MM.1S (cell line): ENCODE data around the gene SLC12A7.

Source experiments
- DNase-seq: peaks from one replicate; pipeline ENCODE4 v3.0.0-alpha.2; 2015
- H2AFZ ChIP-seq: fragments of 300-600 bp; sonication (generic); 2 replicates; pipeline ENCODE4 v1.6.0; 2016; ENCODE audit warnings: antibody characterized with exemption, low read length
- H3F3A ChIP-seq: fragments of 300-600 bp; sonication (generic); 2 replicates; pipeline ENCODE4 v1.6.1; 2016; ENCODE audit warnings: mild to moderate bottlenecking, antibody characterized with exemption, low read length, moderate library complexity, mixed read lengths; ENCODE audit not compliant: insufficient read depth
- H3K27ac ChIP-seq: fragments of 300-600 bp; sonication (generic); 2 replicates; pipeline ENCODE4 v1.5.1; 2016; ENCODE audit warnings: mild to moderate bottlenecking, low read length
- H3K27me3 ChIP-seq: fragments of 300-600 bp; sonication (generic); replicated peaks from 2 replicates; pipeline ENCODE4 v1.6.0; 2016; ENCODE audit warnings: low read length; ENCODE audit not compliant: insufficient read depth
- H3K36me3 ChIP-seq: fragments of 300-600 bp; sonication (generic); replicated peaks from 2 replicates; pipeline ENCODE4 v1.6.1; 2016; ENCODE audit warnings: mild to moderate bottlenecking, low read length, mixed read lengths; ENCODE audit not compliant: insufficient read depth
- H3K4me1 ChIP-seq: fragments of 300-600 bp; sonication (generic); 2 replicates; pipeline ENCODE4 v1.6.1; 2016; ENCODE audit warnings: low read length, mixed read lengths
- H3K4me2 ChIP-seq: fragments of 300-600 bp; sonication (generic); 2 replicates; pipeline ENCODE4 v1.6.0; 2016; ENCODE audit warnings: low read depth, low read length
- H3K4me3 ChIP-seq: fragments of 300-600 bp; sonication (generic); 2 replicates; pipeline ENCODE4 v1.5.1; 2016; ENCODE audit warnings: low read length, mixed read lengths
- H3K79me2 ChIP-seq: fragments of 300-600 bp; sonication (generic); 2 replicates; pipeline ENCODE4 v1.6.1; 2016; ENCODE audit warnings: mixed run types, low read length, mixed read lengths
- H3K9ac ChIP-seq: fragments of 300-600 bp; sonication (generic); 2 replicates; pipeline ENCODE4 v1.6.1; 2016; ENCODE audit warnings: low read length, mixed read lengths
- H3K9me2 ChIP-seq: fragments of 300-600 bp; sonication (generic); replicated peaks from 2 replicates; pipeline ENCODE4 v1.6.1; 2016; ENCODE audit warnings: mild to moderate bottlenecking, low read length, mixed read lengths; ENCODE audit not compliant: insufficient read depth
- H3K9me3 ChIP-seq: fragments of 300-600 bp; sonication (generic); replicated peaks from 2 replicates; pipeline ENCODE4 v1.6.1; 2016; ENCODE audit warnings: mild to moderate bottlenecking, low read length, mixed read lengths; ENCODE audit not compliant: insufficient read depth
- H4K20me1 ChIP-seq: fragments of 300-600 bp; sonication (generic); 2 replicates; pipeline ENCODE4 v1.6.1; 2016; ENCODE audit warnings: mild to moderate bottlenecking, low read length, moderate library complexity, mixed read lengths; ENCODE audit not compliant: insufficient read depth
- EZH2 ChIP-seq: fragments of 300-600 bp; sonication (generic); optimal IDR thresholded peaks from 2 replicates; pipeline ENCODE3; 2017; ENCODE audit warnings: low read depth, mild to moderate bottlenecking, antibody characterized with exemption, low read length, mixed read lengths
- EZH2phosphoT487 ChIP-seq: fragments of 300-600 bp; sonication (generic); IDR thresholded peaks from 2 replicates; pipeline ENCODE4 v1.6.1; 2018; ENCODE audit warnings: antibody characterized with exemption, low read length
- TF ChIP-seq, protein P1 (sequence below): fragments of 300-600 bp; sonication (generic); IDR thresholded peaks from 2 replicates; pipeline ENCODE4 v1.5.1; 2016; ENCODE audit warnings: antibody characterized with exemption, low read length, mixed read lengths

SLC12A7 gene

DNA sequence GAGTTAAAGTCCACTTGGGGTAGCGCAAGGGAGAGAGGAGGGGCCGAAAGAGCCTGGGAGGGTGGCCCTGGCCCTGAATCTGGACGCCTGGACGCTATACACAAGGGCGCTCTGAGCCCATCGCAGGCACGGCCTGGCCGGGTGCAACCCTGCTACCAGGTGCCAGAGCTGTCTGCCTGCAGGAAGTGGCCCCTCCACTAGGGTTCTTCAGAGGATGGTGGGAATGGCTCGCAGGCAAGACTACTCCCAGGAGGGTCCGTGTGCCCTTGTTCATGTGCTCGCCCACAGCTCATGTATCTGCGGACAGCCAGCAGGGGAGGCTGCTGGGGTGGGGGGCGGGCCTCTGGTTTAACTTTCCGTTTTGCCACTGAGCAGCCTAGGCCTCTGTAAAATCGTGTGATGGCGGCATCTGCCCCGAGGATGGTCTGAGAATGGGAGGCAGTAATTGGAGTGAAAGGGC lies 104.6 kb downstream of the SLC12A7 start:
- peak overlapping the region; percentile 47; the same call in 1 of the 2 replicates for H3K27ac ChIP-seq
- no peaks in the 10 kb centered on the region for H4K20me1 ChIP-seq
- no peak overlapping the region for H3K4me3 ChIP-seq
- peaks cover 58% of the 10 kb centered on the region for H3K4me1 ChIP-seq
- H3K9me3 ChIP-seq: no peaks in the 10 kb centered on the region
- DNase-seq: no peak
- no peaks in the 10 kb centered on the region for H3K36me3 ChIP-seq
- 0 out of 2 replicates have a peak overlapping the region, but pooled peaks have one; percentile 5 for H3K4me2 ChIP-seq
- H3K27me3 ChIP-seq: peaks cover 14% of the 10 kb centered on the region
- TF ChIP-seq, protein P1, sequence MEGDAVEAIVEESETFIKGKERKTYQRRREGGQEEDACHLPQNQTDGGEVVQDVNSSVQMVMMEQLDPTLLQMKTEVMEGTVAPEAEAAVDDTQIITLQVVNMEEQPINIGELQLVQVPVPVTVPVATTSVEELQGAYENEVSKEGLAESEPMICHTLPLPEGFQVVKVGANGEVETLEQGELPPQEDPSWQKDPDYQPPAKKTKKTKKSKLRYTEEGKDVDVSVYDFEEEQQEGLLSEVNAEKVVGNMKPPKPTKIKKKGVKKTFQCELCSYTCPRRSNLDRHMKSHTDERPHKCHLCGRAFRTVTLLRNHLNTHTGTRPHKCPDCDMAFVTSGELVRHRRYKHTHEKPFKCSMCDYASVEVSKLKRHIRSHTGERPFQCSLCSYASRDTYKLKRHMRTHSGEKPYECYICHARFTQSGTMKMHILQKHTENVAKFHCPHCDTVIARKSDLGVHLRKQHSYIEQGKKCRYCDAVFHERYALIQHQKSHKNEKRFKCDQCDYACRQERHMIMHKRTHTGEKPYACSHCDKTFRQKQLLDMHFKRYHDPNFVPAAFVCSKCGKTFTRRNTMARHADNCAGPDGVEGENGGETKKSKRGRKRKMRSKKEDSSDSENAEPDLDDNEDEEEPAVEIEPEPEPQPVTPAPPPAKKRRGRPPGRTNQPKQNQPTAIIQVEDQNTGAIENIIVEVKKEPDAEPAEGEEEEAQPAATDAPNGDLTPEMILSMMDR: no peak
- TF ChIP-seq EZH2 (no peak), EZH2phosphoT487 (no peak)
- H3K79me2 ChIP-seq: peaks cover 31% of the 10 kb centered on the region
- H3K9me2 ChIP-seq: no peaks in the 10 kb centered on the region
- peaks cover 4% of the 10 kb centered on the region for H3F3A ChIP-seq
- no peak overlapping the region for H2AFZ ChIP-seq
- no peak overlapping the region for H3K9ac ChIP-seq

DNA sequence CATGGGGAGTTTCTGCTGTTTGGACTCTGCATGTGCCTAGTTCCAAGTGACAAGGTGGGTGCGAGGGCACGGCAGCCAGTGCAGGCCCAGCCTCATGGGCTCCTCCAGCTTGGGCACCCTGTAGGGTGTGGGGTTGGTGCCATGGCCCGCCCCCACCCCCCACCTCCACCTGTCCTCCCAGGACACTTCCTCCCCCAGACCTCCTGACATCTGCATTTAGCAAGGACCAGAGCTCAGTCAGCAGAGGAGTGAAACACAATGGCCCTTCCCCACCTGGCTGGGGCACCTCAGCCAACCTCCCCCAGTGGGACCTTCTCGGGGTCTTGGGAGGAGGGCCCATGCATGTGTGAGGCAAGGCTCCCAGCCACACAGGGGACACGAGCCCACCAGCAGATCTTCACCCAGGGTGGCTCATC lies 105.2 kb downstream of the SLC12A7 start:
- H3K4me2 ChIP-seq: 0 out of 2 replicates have a peak overlapping the region, but pooled peaks have one; percentile 5
- H4K20me1 ChIP-seq: no peaks in the 10 kb centered on the region
- peaks cover 4% of the 10 kb centered on the region for H3F3A ChIP-seq

DNA sequence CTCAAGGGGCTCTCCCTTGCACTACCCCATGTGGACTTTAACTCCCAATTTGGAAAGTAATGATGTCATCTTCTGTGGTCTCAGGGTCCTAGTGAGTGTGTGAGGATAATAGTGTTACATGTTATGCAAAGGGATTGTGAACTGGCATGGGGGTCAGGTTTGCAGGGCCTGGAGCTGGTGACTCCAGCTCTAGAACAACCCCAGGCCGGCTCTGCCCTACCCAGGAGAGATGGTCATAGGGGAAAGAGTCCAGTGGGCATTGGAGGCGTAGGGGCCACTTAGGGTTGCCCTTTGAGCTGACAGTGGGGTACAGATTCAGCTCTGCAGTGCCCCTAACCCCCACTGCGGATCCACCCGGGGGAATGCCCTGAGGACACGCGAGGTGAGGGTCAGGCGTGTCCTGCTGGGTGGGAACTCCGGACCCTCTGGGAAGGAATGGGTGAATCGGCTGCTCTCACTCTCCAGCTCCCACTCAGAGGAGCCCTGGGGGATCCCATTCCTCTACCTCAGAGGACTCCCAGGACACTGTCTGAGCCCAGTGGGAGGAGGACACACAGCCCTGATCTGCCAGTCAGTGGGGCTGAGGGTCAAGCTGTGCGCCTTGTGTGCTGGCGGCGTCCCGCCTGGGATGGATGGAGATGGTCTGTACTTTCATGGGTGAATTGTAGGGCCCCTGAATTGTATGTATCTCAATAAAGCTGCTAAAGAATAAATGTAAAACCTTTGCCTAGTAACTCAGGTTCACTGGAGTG lies 105.8 kb downstream of the SLC12A7 start:
- no peak for DNase-seq
- Histone ChIP-seq H3K79me2 (peaks cover 20% of the 10 kb centered on the region), H3K9ac (no peak overlapping the region), H3K4me2 (0 out of 2 replicates have a peak overlapping the region, but pooled peaks have one; percentile 5), H3K4me1 (peaks cover 66% of the 10 kb centered on the region), H3K4me3 (no peak overlapping the region), H4K20me1 (no peaks in the 10 kb centered on the region), H3K27ac (peak overlapping the region; percentile 22; the same call in 1 of the 2 replicates), H3K36me3 (no peaks in the 10 kb centered on the region), H3K27me3 (peaks cover 14% of the 10 kb centered on the region; the same call in 1 of the 2 replicates), H3K9me2 (no peaks in the 10 kb centered on the region), H3K9me3 (no peaks in the 10 kb centered on the region), H2AFZ (no peak overlapping the region), H3F3A (peaks cover 4% of the 10 kb centered on the region)
- TF ChIP-seq, protein P1: no peak
- TF ChIP-seq EZH2 (no peak), EZH2phosphoT487 (no peak)

More for the DNA sequence above, 105.2 kb downstream of the SLC12A7 start:
- Histone ChIP-seq H2AFZ (no peak overlapping the region), H3K9me2 (no peaks in the 10 kb centered on the region), H3K4me1 (peaks cover 64% of the 10 kb centered on the region), H3K27ac (peak overlapping the region; percentile 47; the same call in 1 of the 2 replicates), H3K9me3 (no peaks in the 10 kb centered on the region), H3K27me3 (peaks cover 14% of the 10 kb centered on the region; the same call in 1 of the 2 replicates), H3K9ac (no peak overlapping the region), H3K79me2 (peaks cover 26% of the 10 kb centered on the region), H3K4me3 (no peak overlapping the region), H3K36me3 (no peaks in the 10 kb centered on the region)
- TF ChIP-seq, protein P1: no peak
- TF ChIP-seq EZH2 (no peak), EZH2phosphoT487 (no peak)
- DNase-seq: peak; percentile 20
